ENCODE results near the gene CACNA1D.

CACNA1D gene

DNA sequence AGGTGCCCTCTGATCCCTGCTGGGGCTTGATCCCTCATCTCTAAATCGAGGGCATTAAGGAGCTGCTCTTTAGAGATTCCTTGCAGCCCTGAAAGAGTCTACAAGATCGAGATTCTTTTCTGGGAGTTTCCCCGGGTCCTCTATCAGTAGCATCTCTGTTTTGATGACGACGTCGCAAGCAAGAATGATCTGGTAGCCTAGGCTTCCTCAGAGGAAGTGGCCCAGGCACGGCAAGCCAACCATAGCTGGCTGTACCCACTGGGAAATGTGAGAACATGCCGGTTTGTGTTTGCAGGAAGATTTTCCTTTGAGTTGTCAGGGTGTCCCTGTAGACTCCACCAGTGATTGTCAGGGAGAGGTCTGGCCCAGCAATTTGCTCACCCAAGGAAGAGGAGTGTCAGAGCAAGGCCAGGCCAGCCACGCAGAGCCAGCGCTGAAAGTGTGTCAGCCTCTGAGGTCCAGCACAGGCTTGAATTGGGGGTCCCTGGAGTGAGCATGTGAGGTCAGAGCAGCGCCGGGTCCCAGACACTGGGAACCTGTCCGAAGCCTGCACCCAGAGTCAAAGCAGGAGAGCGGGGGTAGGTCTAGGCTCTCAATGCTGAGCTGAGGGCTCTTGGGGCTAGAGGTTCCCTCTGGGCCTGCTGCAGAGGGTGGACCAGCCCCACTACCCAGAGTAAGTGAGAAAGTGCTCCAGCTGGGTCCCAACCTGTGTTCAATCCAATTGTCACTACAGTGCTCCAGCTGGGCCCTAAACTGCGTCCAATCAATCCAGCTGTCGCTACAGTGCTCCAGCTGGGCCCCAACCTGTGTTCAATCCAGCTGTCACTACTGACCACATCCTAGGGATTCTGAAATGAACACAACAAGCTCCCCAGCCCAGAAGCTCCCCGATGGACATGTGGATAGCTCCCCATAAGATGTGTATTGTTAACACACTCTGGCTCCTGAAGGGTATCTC lies 256.1 kb downstream of the CACNA1D start:
- TF ChIP-seq, protein P1, sequence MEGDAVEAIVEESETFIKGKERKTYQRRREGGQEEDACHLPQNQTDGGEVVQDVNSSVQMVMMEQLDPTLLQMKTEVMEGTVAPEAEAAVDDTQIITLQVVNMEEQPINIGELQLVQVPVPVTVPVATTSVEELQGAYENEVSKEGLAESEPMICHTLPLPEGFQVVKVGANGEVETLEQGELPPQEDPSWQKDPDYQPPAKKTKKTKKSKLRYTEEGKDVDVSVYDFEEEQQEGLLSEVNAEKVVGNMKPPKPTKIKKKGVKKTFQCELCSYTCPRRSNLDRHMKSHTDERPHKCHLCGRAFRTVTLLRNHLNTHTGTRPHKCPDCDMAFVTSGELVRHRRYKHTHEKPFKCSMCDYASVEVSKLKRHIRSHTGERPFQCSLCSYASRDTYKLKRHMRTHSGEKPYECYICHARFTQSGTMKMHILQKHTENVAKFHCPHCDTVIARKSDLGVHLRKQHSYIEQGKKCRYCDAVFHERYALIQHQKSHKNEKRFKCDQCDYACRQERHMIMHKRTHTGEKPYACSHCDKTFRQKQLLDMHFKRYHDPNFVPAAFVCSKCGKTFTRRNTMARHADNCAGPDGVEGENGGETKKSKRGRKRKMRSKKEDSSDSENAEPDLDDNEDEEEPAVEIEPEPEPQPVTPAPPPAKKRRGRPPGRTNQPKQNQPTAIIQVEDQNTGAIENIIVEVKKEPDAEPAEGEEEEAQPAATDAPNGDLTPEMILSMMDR (conservative IDR thresholded peaks at IDR 0.05; ENCODE audit: low read depth), result no peak
- H3K27ac ChIP-seq, result no peak overlapping the region
- ChIA-PET POLR2A (ENCODE audit: low non-redundant PET) (no interaction called here), CTCF (no interaction called here)
- DNase-seq (ENCODE audit: low spot score), result no peak

DNA sequence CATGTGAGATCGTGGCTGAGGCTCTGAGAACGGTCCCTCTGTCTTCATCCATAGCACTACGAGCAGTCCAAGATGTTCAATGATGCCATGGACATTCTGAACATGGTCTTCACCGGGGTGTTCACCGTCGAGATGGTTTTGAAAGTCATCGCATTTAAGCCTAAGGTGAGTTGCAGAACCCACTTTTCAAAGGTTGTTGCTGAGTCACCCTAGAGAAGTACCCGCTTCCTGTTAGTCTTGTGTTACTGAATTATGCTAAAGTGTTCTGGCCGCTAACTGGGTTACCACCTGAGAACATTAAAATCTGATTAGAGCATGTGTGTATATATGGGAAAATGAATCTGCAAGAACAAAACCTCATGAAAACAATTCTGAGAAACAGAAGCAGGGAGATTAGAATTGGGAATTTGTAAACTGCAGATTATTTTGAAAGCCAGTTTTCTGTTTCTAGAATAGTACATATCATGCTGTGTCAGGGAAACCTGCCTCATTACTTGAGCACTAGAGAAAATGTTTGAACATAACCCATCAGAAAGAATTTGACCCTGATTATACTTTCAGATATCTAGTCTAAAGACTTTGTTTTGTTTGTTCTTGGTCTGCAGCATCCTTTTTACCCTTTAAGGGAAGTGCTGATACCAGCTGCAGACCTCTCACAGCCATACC lies 259.2 kb downstream of the CACNA1D start:
- no peak overlapping the region for H3K27ac ChIP-seq
- DNase-seq (ENCODE audit: low spot score), result no peak
- TF ChIP-seq, protein P1 (conservative IDR thresholded peaks at IDR 0.05; ENCODE audit: low read depth), result no peak
- POLR2A ChIA-PET (ENCODE audit: low non-redundant PET), result no interaction called here
- CTCF ChIA-PET, result no interaction called here

DNA sequence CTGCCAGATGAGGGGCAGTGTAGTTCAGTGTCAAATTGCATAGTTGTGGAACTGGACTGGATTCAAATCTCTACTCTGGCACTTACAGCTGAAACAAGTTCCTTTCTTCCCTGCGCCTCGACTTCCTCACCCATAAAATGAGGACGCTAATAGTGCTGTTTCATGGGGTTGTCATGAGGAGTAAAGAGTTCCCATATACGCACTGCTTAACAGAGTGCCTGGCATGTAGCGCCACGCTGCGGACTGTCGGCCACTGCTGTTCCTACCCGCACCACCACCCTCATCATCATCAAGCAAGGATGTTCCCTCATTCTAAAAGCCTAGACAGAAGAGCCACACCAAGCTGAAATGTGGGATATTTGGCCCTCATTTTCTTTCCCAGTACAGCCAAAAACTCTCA lies 259.9 kb downstream of the CACNA1D start:
- POLR2A ChIA-PET (ENCODE audit: low non-redundant PET), result no interaction called here

DNA sequence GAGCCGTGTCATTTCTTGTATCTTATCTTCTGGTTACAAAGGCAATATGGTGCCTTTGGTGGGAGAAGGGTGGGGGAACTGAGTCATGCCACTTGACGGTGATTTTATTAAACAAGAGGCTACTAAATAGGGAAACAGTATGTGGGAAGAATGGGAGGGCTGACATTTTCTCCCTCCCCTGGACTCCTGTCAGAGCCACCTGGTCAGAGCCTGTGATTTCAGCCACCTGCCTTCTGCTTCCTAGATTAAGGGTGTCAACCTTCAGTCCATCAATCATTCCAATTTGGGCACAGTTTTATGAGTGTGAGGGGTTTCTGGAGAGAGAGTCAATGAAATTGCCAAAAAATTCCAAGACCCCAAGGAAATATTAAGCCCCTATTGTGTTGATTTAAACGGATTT lies 264.4 kb downstream of the CACNA1D start:
- no peak overlapping the region for H3K27ac ChIP-seq
- TF ChIP-seq, protein P1 (conservative IDR thresholded peaks at IDR 0.05; ENCODE audit: low read depth), result no peak
- POLR2A ChIA-PET (ENCODE audit: low non-redundant PET), result no interaction called here
- CTCF ChIA-PET, result no interaction called here
- DNase-seq (ENCODE audit: low spot score), result no peak

More for the DNA sequence above, 259.9 kb downstream of the CACNA1D start:
- DNase-seq (ENCODE audit: low spot score), result no peak
- TF ChIP-seq, protein P1 (conservative IDR thresholded peaks at IDR 0.05; ENCODE audit: low read depth), result no peak
- CTCF ChIA-PET, result no interaction called here
- no peak overlapping the region for H3K27ac ChIP-seq

DNA sequence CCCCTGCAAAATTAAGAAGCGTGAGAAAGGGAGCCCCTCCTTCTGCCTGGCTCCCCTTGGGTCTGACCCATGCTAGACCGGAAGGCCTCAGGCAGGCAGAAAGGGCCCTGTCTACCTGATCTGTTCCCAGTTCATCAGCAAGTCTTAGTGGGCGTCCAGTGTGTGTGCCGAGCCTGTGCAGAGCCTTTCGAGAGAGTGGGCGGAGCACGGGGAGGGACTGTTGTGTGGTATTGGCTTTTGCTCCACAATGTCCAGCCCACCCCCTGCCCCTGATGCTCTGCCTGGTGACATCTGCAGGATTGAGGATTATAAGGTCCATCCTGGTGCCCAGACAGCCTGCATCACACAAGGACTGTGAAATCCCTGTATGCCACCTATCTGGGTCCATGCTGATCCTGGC lies 268.9 kb downstream of the CACNA1D start:
- CTCF ChIA-PET, result no interaction called here
- TF ChIP-seq, protein P1 (conservative IDR thresholded peaks at IDR 0.05; ENCODE audit: low read depth), result no peak
- POLR2A ChIA-PET (ENCODE audit: low non-redundant PET), result no interaction called here
- no peak for DNase-seq (ENCODE audit: low spot score)
- no peak overlapping the region for H3K27ac ChIP-seq

DNA sequence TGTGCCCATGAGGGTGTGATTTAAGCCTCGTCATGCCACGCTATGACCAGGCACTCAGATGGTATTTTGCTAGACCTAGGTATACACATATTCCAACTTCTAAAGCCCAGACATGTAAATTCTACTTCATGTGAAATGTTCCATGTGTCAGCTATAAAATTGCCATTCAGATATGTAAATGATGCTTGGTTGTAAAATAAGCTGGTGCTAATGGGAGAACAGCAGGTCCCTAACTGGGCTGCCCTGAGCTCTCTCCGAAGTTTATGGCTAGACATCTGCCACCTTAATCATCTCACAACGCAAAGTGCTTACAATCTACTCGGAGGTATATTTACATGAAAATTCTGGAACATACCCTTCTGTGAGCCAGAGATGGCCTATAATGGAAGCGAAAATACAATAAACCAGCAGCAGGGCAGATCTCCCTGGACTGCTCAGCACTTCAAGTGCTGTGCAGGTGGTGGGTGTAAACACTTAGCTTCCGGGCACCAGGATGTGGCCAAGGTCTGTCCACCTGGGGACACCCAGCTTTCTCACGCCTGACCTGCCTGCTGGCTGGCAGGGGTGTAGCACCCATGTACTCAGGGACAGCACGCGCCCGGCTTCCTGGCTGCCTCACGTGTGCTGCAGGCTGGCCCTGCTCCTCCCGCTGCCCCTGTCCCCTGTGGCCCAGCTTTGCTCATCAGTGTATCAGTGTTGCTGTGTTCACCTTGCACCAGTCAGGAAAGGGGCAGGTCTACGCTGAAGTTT lies 269.8 kb downstream of the CACNA1D start:
- TF ChIP-seq, protein P1 (conservative IDR thresholded peaks at IDR 0.05; ENCODE audit: low read depth), result no peak
- ChIA-PET POLR2A (ENCODE audit: low non-redundant PET) (no interaction called here), CTCF (no interaction called here)
- H3K27ac ChIP-seq, result no peak overlapping the region
- DNase-seq (ENCODE audit: low spot score), result no peak

All from RWPE1 (cell line).